Neural progenitor cell (in vitro differentiated cells): Measurements from ENCODE around the gene DPPA5.
"Not testable (repeated sequence)": the region's sequence is repeated elsewhere in the genome, so short reads cannot be mapped to it uniquely, and the experiment has no call there.

Experiments used
- CTCF ChIP-seq: fragments of 200-600 bp; sonication (generic); IDR thresholded peaks from 2 replicates; pipeline ENCODE4 v1.5.1; 2017; ENCODE audit warnings: antibody characterized with exemption, mild to moderate bottlenecking
- EZH2 ChIP-seq: fragments of 200-600 bp; sonication (generic); IDR thresholded peaks from 2 replicates; pipeline ENCODE4 v1.6.1; 2017; ENCODE audit warnings: antibody characterized with exemption, mild to moderate bottlenecking, moderate library complexity
- EZH2phosphoT487 ChIP-seq: fragments of 200-600 bp; sonication (generic); IDR thresholded peaks from 2 replicates; pipeline ENCODE4 v1.6.1; 2017; ENCODE audit warnings: antibody characterized with exemption

- TF ChIP-seq CTCF, EZH2, EZH2phosphoT487: not testable (repeated sequence)
Observed at GRCh38 chr6:73381531-73381930, 27.5 kb upstream of the DPPA5 start.
